Epidermal melanocyte (primary cell): ENCODE data around the gene PSORS1C1.
"Not testable (repeated sequence)": the region's sequence is repeated elsewhere in the genome, so short reads cannot be mapped to it uniquely, and the experiment has no call there.

ENCODE experiments used
- DNase-seq: peaks from one replicate; pipeline ENCODE4 v3.0.0; 2011; ENCODE audit warnings: low spot score; ENCODE audit not compliant: insufficient read length

Gene PSORS1C1

DNA sequence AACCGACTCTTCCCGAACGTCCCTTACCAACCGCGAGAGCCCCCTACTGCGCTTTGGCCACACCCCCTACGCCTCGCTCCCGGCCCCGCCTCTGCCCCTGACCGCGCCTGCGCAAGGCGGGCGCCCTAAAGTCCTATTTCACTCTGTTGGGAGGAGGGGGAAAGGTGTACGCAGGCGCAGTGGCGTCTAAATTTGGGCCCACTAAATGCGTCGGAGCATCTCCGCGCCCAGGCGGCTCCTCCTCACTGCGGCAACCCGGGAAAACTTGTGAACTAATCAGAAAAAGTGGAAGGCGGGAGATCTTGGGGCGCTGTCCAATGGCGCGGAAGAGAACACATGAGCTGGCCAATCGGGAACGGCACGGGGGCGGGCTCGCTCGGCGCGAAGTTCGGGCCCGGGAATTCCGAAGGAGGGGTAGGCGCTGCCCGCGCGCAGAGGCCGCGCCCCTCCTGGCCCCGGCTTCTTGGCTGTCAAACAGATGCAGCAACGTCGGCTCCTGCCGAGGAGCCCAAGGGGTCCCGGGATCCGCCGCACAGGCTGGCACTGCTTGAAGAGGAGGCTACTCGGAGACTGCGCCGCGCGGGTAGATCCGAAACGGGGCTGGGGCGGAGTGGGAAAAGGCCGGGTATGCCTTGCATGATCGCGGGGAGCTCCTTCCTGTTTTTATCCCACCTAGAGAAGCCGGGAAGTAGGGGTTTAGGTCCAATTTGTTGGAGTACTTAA, 43.7 kb downstream of the PSORS1C1 start, which contains the start of gene TCF19:
Gene TCF19 (plus strand): TSS at position 450 of the 723 bp plus-strand sequence. CDS start 881 bp downstream, outside the sequence.
- peak; percentile 99 for DNase-seq

DNA sequence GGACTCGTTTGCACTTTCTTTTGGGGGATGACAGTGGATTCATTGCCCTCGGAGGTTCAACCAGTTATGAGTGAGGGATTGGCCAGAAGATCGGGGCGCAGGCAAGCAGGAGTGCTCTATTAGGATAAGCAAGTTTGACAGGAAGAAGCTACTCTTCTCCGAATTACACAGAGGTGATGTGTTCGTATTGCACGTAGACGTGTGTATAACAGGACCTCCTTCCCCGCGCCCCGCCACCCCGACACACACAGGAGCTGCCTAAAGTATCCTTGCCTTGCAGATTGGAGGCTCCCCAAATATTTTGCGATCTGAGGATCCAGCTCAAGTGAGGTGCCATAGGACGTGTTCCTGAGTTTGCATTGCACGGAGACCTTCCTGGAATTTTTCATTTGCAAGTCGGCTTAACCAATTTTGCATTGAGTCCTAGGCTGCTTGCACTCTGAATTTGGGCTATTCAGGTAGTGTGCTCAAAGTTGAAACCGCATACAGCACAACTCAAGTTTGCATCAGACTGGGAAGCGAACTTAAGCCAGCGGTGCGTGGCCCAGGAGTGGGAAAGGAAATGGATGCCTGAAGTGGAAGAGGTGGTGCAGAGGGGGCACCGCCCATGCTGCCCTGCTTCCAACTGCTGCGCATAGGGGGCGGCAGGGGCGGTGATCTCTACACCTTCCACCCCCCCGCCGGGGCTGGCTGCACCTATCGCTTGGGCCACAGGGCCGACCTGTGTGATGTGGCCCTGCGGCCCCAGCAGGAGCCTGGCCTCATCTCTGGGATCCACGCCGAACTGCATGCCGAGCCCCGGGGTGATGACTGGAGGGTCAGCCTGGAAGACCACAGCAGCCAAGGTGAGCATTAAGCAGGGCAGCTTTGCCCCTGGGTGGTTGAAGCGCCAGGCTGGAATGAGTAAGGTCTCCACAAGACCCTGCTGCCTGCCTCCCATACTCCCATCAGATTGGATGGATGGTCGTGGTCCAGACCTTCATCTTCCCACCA, 44.6 kb downstream of the PSORS1C1 start:
- DNase-seq = no peak

DNA sequence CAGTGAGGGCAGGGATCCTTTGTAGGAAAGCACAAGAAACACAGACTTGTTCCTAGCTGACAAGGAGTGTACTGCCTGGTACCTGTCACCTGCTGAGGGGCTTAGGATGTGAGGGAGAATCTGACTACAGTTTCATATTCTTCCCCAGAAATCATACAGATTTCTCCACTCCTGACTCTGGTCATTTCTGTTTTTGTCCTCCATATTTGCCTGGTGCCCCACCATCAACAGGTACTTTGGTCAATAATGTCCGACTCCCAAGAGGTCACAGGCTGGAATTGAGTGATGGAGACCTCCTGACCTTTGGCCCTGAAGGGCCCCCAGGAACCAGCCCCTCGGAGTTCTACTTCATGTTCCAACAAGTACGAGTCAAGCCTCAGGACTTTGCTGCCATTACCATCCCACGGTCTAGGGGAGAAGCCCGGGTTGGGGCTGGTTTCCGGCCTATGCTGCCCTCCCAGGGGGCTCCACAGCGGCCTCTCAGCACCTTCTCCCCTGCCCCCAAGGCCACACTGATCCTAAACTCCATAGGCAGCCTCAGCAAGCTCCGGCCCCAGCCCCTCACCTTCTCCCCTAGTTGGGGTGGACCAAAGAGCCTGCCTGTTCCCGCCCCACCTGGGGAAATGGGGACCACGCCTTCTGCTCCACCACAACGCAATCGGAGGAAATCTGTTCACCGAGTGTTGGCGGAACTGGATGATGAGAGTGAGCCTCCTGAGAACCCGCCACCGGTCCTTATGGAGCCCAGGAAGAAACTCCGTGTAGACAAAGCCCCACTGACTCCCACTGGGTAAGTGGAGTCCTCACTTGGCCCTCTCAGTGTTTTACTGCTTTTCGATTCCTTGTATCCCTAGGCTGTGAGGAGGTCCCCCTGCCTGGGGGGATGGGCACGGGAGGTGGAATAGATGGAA, 46.9 kb downstream of the PSORS1C1 start:
- no peak for DNase-seq

DNA sequence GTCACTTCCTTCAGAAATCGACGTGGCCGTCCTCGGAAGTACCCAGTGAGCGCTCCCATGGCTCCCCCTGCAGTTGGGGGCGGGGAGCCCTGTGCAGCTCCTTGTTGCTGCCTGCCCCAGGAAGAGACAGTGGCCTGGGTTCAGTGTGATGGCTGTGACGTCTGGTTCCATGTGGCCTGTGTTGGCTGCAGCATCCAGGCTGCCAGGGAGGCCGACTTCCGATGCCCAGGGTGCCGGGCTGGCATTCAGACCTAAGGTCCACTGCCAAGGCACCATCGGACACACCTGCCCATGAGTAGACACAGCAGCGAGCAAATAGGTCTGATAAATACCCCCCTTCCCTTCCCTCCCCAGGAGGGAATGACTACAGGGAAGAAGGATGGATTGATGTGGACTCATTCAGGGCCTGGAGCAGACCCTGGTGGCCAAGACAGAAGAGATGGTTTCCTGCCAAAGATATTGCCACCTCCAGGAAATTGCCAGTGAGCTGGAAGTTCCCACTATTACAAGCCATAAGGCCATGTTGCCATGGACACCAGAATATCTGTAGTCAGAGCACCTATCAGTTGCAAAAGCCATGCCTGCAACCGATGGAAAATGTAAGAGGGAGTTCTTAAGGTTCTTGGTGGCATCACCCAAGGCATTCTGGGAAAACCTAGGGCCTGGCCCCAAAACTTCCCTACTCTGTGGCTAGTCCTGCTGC, 48.0 kb downstream of the PSORS1C1 start:
- no peak for DNase-seq

DNA sequence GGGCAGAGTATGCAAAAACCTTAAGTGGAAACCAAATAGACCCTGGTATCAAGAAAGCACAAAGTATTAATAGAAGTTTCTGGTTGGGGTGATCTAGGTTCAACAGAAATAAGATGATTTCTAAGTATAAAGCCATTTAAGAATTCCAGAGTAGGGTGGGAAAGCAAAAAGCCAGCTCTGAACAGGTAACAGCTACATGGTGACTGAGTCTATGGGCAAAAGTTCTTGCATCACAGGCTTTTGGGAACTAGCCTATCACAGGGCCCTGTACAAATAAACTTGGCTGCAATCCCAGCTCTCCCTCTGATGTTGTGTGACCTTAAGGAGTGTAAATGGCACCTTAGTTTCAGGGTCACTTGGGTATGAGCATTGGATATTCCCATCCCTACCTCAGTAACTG, 49.3 kb downstream of the PSORS1C1 start:
- no peak for DNase-seq

DNA sequence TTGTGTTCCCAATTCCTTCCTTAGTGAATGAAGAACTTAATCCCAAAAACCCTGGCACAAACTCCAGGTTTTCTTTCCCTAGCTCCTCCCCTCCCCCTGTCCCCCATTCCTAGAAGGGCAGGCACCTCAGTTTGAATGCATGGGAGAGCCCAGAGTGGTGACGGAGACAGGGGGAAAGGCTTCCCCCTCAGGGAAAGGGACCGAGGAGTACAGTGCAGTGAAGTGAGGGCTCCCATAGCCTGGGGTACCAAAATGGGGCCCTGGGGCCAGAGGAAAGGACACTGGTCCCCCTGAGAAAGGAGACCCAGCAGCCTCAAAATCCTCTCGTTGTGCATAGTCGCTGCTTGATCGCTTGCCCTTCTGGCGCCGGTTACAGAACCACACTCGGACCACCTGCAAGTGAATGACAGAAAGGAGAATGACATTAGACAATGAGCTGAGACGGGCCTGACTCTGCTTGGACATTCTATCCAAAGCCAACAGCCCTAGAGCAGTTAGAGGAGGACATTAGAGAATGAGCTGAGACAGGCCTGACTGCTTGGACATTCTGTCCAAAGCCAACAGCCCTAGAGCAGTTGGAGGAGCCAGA, 50.0 kb downstream of the PSORS1C1 start:
- not testable (repeated sequence) for DNase-seq

DNA sequence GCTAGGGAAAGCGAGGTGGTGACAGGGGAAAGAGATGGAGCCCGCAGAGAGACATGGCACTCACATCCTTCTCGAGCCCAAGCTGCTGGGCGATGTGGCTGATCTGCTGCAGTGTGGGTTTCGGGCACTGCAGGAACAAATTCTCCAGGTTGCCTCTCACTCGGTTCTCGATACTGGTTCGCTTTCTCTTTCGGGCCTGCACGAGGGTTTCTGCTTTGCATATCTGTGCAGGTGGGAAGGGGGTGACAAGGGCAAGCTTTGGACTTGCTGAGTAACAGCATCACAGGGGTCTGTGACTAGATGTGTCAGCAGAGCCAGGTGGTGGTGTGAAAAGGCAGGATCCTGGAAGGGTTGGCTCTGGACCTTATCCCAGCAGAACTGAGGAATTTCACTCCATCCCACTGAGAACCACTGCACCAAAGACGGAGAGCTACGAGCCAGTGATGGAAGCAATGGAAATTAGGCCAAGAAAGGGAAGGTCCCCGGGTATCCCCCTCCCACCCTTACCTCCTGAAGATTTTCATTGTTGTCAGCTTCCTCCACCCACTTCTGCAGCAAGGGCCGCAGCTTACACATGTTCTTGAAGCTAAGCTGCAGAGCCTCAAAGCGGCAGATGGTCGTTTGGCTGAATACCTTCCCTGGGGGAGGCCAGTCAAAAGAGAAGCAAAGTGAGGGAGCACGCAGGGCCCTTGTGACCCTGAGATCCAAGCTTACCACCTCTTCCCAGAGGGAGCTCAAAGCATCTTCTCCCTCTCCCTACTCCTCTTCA, 50.6 kb downstream of the PSORS1C1 start:
- DNase-seq = not testable (repeated sequence)

DNA sequence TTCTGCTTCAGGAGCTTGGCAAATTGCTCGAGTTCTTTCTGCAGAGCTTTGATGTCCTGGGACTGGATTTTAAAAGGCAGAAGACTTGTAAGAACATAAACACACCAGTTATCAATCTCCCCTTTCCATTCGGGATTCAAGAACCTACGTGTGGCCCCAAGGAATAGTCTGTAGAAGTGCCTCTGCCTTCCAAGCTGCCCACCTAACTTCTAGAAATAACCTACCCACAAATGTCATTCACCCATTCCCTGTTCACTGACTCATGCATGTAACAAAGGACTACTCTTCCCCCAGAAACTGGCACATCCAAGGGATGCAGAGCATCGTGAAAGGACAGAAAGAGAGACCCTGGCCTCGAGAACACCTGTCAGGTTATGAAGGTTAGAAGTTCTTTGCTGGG, 51.4 kb downstream of the PSORS1C1 start:
- DNase-seq = no peak

DNA sequence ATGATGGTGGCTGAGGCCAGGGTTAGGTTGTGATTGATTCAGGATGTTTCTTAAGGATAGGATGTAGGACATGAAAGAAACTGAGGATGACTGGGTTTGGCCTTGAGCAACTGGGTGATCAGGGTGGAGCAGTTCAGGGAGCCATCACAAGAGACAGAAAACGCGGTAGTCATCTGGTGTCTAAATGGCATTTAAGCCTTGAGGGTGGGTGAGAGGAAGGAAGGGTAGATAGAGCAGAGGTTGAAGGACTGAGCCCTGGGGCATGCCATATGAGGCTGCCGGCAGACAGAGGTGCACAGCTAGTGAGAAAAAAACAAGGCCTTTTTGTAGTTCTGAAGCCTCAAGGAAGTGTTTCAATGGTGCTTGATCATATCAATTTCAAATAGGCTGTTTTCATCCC, 54.0 kb downstream of the PSORS1C1 start:
- no peak for DNase-seq

DNA sequence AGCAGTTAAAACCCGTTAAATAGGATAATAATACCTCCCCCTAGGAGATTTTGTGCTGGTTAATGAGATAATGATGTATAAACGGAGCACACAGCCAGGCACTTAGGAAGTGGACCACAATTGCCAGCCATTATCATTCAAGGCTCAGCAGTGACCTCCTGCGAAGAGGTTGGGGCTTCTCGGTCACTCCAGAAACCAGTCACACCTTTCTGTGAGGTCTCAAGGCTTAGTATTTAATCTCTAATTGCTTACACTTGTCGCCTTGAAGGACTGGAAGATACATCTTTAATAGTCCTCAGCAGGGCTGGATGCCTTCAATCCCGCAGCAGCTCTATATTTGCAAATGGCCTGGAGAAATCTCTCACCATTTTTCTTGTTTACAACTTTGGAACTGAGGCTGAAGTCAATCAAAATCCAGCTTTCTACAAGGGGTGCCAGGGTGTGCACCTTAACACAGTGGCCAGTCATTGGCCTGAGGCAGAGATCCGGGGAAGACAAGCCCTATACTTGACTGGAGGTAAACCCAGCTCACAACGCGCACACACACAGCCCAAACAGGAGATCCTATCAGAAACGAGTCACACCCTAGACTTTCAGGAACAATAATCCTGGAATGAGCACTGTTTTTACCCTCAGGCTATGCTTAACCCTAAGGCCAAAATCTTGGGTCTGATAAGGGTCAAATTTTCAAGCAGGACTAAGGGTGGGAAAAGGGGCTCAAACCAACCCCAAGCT, 54.7 kb downstream of the PSORS1C1 start:
- no peak for DNase-seq

DNA sequence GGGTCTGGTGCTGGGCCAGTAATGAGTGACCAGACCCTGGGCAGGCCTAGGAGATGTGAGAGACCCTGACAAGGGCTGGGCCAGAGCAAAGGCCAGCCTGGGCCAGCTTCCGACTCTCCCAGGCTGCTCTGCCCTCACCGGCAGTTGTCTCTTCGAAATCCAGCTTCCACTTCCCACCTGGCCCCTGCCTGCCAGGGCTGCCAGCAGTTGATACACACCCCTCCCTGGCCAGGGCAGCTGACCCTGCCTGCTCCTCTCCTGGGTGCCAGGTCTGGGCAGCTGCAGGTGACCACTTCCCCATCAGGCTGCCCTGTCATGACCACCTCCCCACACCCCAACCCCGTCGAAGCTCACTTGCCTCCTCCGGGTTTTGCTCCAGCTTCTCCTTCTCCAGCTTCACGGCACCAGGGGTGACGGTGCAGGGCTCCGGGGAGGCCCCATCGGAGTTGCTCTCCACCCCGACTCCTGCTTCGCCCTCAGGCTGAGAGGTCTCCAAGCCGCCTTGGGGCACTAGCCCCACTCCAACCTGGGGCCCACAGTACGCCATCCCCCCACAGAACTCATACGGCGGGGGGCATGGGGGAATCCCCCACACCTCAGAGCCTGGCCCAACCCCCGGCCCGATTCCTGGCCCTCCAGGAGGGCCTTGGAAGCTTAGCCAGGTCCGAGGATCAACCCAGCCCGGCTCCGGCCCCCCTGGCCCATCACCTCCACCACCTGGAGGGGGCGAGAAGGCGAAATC, 55.4 kb downstream of the PSORS1C1 start:
- not testable (repeated sequence) for DNase-seq

DNA sequence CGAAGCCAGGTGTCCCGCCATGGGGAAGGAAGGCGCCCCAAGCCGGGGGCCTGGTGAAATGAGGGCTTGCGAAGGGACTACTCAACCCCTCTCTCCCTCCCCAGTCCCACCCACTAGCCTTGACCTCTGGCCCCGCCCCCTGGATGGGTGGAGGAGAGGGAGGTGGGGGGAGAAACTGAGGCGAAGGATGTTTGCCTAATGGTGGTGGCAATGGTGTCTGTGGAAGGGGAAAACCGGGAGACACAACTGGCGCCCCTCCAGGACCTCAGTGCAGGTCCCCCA, 55.9 kb downstream of the PSORS1C1 start, which contains the start of gene POU5F1:
Gene POU5F1 (minus strand): TSS at position 83 of the 282 bp plus-strand sequence. CDS start 62 bp downstream, at position 21.
- no peak for DNase-seq

DNA sequence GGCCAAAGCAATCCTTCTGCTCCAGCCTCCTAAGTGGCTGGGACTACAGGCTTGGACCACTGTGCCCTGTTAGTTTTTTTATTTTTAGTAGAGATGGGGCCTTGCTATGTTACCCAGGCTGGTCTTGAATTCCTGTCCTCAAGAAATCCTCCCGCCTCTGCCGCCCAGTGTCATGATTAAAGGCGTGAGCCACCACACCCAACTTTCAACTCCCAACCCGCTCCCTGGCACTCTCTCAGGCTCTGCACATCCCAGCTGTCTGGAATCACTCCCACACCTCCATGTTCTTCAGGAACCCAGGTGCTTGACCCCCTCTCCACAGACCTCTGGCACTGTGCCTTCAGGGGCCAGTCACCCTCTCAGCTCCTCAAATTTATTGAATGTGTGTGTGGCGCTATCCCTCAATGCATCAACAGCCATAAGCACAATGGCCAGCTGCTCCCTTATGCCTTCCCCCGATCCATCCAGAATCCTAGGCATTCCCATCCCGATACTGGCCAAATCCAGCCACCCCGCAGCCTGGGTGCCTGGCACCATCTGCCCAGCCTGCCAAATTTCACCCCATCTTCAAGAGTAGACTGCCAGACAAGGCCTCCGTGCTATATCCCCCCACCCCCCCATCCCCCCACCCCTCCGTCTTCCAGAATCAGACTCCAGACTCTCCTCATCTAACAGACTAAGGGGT, 56.5 kb downstream of the PSORS1C1 start:
- DNase-seq = no peak

DNA sequence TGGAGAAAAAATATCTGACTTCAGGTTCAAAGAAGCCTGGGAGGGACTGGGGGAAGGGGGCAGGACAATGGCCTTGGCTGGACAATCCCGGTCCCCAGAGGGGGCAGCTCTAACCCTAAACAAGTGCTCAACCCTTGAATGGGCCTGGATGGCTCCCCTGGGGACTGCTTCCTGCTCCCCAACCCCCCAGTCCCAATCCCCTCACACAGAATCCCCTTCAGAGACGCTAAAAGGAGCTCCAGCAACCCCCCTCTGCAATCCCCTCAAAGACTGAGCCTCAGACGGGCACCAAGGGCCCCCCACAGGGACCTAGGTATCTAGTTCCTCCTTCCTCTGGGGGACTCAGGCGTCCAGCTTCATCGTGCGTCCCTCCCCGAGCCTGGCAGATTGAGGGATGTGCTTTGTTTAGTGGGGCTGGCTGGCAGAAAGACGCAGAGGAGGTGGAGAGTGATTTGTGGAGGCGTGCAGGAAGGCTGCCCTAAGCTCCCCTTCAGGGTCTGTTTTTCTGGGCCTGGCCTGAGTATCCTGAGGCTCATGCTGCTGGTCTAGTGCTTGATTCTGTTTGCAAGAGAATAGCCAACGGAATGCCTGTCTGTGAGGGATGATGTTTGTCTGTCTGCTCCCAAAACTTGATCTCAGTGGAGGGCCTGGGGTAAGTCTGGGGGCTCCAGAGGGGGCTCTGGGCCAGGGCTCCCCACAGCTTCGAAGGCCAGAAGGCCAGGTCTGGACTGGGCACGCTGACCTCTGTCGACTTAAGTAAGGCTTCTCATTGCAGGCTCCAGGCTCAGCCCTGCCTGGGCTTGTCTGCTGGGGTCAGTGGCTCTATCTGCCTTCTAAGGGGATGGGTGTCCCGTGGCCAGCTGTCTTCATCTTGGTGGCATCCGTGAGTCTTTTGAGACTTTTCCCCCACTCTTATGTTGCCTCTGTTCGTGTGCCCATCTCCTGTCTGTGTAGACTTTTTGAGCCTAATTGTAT, 57.6 kb downstream of the PSORS1C1 start:
- no peak for DNase-seq

DNA sequence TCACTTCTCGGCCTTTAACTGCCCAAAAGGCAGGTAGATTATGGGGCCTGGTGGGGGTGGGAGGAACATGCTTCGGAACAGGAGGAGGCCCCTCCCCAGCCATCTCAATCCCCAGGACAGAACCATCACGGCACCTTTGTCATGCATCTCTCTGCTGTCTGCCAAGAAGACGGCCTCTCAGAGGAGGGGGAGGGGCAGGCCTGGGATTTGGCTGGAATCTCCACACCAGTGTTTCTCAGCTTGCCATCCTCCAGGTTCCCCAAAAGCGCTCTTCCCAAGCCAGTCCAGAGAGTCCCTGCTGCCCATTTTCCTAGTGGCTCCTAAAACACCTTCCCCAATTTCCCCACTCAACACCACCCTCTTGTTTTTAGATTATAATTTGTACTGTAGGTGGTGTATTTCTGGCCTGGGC, 58.4 kb downstream of the PSORS1C1 start:
- no peak for DNase-seq

DNA sequence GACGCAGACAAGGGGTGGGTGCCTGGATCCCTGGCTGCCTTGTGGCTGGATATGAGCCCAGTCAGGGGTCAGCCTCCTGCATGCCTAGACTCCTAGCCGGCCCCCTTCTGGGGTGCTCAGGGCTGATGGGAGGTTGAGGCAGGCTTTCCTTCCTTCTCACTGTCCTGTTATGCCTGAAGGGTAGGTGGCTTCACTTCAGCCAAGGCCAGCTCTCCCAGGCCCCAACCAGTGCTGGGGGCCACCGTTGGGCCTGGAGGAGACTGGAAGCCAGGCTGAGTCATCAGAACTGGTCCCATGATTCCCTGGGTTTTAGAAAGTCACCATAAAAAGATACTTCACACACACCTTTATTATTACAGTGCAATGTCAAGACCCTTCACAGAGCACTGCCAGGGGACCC, 58.8 kb downstream of the PSORS1C1 start:
- DNase-seq = no peak
